Measurements from ENCODE around the gene VILL. TPM values are rescaled to one million over a fixed set of nuclear protein-coding genes. Genes with fewer than 3 reads are reported as not detected.

Gene VILL
- total and polyA plus RNA-seq, 10 of the 15 experiments (the other 5 are each of a cell fraction or from before 2014, with no cell fraction given), result 0.15 to 5.4 (median 2.1) TPM; not detected in 1

- no peak for FAIRE-seq
- intact Hi-C loops (cut with micrococcal nuclease; ENCODE audit: unreplicated experiment), result no loop called here
Measured at GRCh38 chr3:37985637-37986320, 4.8 kb upstream of the VILL start.

More at GRCh38 chr3:37985637-37986320, 4.8 kb upstream of the VILL start:
- Histone ChIP-seq H3K4me1 (ENCODE audit: control insufficient read depth, insufficient read depth, low read length) (no peaks in the 10 kb centered on the region), H4K20me1 (ENCODE audit: control insufficient read depth, insufficient read depth) (no peaks in the 10 kb centered on the region), H3K79me2 (ENCODE audit: control insufficient read depth, insufficient read depth, low read length) (no peaks in the 10 kb centered on the region), H3K9ac (ENCODE audit: control insufficient read depth, insufficient read depth, low read length) (no peak overlapping the region), H3K27me3 (replicated peaks in 1 of 2; ENCODE audit: control insufficient read depth in 2 of 2, insufficient read depth in 2 of 2, low read length in 1 of 2) (no peaks in the 10 kb centered on the region; a peak in 1 of 4 replicates), H3K27ac (ENCODE audit: control insufficient read depth, insufficient read depth) (no peak overlapping the region), H3K4me2 (ENCODE audit: control insufficient read depth, insufficient read depth) (no peak overlapping the region), H3K4me3 (no peak overlapping the region), H2AFZ (ENCODE audit: control insufficient read depth, low read depth, low read length) (no peak overlapping the region), H3K9me3 (replicated peaks; ENCODE audit: control insufficient read depth, insufficient read depth, low read length) (no peaks in the 10 kb centered on the region), H3K36me3 (ENCODE audit: control insufficient read depth in 2 of 2, insufficient read depth in 2 of 2, low read length in 1 of 2) (no peaks in the 10 kb centered on the region)
- DNase-seq (ENCODE audit: low read depth, low spot score) (no peak), ATAC-seq (no peak)
- in situ Hi-C loops (cut with MboI), result no loop called here
- ChIA-PET SMC1A (ENCODE audit: uncharacterized antibody, unreplicated experiment) (interaction anchor here (1.0 to 2.1 kb wide), 3 partner anchors 11 to 30 kb away, joined by 3 to 5 read pairs (median 3); no protein-coding TSS in a partner anchor), RAD21 (ENCODE audit: unreplicated experiment) (no interaction called here), POLR2A (no interaction called here), CTCF (interaction anchor here (1.0 to 1.9 kb wide), 4 partner anchors 11 to 131 kb away, joined by 3 to 12 read pairs (median 5); no protein-coding TSS in a partner anchor)
- BruUV-seq (replicated peaks), result no TSS peak
- TF ChIP-seq, protein P1, sequence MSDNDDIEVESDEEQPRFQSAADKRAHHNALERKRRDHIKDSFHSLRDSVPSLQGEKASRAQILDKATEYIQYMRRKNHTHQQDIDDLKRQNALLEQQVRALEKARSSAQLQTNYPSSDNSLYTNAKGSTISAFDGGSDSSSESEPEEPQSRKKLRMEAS (IDR thresholded peaks at IDR 0.05; ENCODE audit: low read depth, low read length), result no peak
- TF ChIP-seq IRF5 (IDR thresholded peaks at IDR 0.05; ENCODE audit: borderline replicate concordance), result no peak
- TF ChIP-seq HCFC1 (IDR thresholded peaks at IDR 0.05; ENCODE audit: low read length), result no peak
- no peak for TF ChIP-seq CHD2 (IDR thresholded peaks at IDR 0.05; ENCODE audit: borderline replicate concordance, low read depth, low read length)
- TF ChIP-seq SUPT20H (IDR thresholded peaks at IDR 0.05; ENCODE audit: borderline replicate concordance, control insufficient read depth, low read depth, low read length), result no peak
- TF ChIP-seq SUZ12 (IDR thresholded peaks at IDR 0.05; ENCODE audit: unreplicated experiment), result no peak
- no peak for TF ChIP-seq CHD4 (IDR thresholded peaks at IDR 0.05)
- TF ChIP-seq POLR2A (IDR thresholded peaks at IDR 0.05; ENCODE audit: low read depth, low read length), result no peak
- no peak for TF ChIP-seq CREM (IDR thresholded peaks at IDR 0.05; ENCODE audit: low read depth)
- TF ChIP-seq HSF1 (IDR thresholded peaks at IDR 0.05; ENCODE audit: low read depth, low read length), result no peak
- no peak for TF ChIP-seq SP1 (IDR thresholded peaks at IDR 0.05; ENCODE audit: low read depth, low read length)
- TF ChIP-seq ZNF217 (IDR thresholded peaks at IDR 0.05), result no peak
- TF ChIP-seq EGR1 (IDR thresholded peaks at IDR 0.05; ENCODE audit: borderline replicate concordance in 1 of 2, low read depth in 2 of 2, low read length in 2 of 2), result no peak
- TF ChIP-seq NR2F1 (conservative IDR thresholded peaks at IDR 0.05), result no peak
- TF ChIP-seq ZBTB4 (CRISPR knock-in tag; IDR thresholded peaks at IDR 0.05), result no peak
- no peak for TF ChIP-seq JUND (IDR thresholded peaks at IDR 0.05; ENCODE audit: low read depth, low read length)
- WGBS (ENCODE audit: insufficient coverage, insufficient replicate concordance, low lambda C conversion rate, missing lambda C conversion rate), result 32% methylated on average over 8 of the region's 8 CpGs
